ENCODE measurements around the gene WDPCP. TPM values are rescaled to one million over a fixed set of nuclear protein-coding genes. Genes with fewer than 3 reads are reported as not detected.

Gene WDPCP
- total RNA-seq, 4 donors from 2014 or later, result 7.2 to 47.3 (median 13.0) TPM

DNA sequence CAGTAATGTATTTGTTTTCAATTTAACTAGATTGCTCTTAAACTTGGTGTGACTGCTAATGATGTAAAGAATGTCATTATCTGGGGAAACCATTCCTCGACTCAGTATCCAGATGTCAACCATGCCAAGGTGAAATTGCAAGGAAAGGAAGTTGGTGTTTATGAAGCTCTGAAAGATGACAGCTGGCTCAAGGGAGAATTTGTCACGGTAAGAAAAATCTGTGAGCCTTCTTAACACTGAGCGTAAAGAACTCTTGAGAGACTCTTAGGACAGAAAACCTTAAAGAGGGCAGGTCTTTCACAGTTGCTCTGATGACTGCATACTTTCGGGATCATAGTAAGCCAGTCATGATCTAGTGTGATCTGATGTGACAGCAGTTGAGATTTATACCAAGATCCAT is 16.4 kb upstream of the WDPCP start:
- no peak for DNase-seq
- TF ChIP-seq, protein P1, sequence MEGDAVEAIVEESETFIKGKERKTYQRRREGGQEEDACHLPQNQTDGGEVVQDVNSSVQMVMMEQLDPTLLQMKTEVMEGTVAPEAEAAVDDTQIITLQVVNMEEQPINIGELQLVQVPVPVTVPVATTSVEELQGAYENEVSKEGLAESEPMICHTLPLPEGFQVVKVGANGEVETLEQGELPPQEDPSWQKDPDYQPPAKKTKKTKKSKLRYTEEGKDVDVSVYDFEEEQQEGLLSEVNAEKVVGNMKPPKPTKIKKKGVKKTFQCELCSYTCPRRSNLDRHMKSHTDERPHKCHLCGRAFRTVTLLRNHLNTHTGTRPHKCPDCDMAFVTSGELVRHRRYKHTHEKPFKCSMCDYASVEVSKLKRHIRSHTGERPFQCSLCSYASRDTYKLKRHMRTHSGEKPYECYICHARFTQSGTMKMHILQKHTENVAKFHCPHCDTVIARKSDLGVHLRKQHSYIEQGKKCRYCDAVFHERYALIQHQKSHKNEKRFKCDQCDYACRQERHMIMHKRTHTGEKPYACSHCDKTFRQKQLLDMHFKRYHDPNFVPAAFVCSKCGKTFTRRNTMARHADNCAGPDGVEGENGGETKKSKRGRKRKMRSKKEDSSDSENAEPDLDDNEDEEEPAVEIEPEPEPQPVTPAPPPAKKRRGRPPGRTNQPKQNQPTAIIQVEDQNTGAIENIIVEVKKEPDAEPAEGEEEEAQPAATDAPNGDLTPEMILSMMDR (IDR thresholded peaks at IDR 0.05 in 4 of 5, conservative IDR thresholded peaks at IDR 0.05 in 1 of 5), result no peak
- TF ChIP-seq POLR2A (IDR thresholded peaks at IDR 0.05), result no peak
- H3K27ac ChIP-seq, result no peak overlapping the region
- H3K4me3 ChIP-seq, result no peak overlapping the region
- in situ Hi-C loops (cut with MboI; ENCODE audit: low sequenced_read_pairs in 4 of 4) (no loop called here), intact Hi-C loops (cut with DNase I; ENCODE audit: low total_unique reads) (no loop called here)
- no peak for ATAC-seq
- H3K4me1 ChIP-seq, result no peaks in the 10 kb centered on the region
- no peaks in the 10 kb centered on the region for H3K9me3 ChIP-seq
- H3K27me3 ChIP-seq, result no peaks in the 10 kb centered on the region
- peaks cover 4 to 71% of the 10 kb centered on the region in 2 donors for H3K36me3 ChIP-seq

DNA sequence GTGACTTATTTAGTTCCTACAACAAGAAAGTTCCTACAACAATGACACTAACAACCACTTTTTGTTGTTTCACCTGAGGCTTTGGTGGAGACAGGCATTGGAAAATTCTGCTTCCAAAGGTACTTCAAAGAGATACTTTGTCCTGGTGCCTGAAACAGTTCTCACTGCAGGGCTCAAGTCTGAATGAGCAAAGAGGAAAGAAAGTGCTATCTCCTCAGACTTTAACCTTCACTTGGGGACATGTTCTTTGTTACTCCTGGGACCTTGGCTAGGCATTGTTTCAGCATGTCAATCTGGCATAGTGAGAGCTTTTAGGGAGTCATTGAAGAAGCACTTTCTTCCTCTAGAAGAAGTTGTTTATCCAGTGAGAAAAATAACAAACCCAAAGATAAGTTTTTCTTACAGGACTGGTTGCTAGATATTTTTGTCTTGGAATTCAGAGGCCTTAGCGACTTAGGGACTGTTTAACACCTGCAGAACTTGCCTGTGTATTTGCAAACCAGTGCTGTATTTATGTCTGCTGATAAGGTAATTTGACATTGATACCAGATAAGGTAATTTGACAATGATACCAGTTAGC is 12.7 kb upstream of the WDPCP start:
- no peak for DNase-seq
- no peak for ATAC-seq
- intact Hi-C loops (cut with DNase I; ENCODE audit: low total_unique reads) (no loop called here), in situ Hi-C loops (cut with MboI; ENCODE audit: low sequenced_read_pairs in 4 of 4) (no loop called here)
- no peak overlapping the region for H3K4me3 ChIP-seq
- no peaks in the 10 kb centered on the region for H3K27me3 ChIP-seq
- TF ChIP-seq POLR2A (IDR thresholded peaks at IDR 0.05), result no peak
- TF ChIP-seq, protein P1 (IDR thresholded peaks at IDR 0.05 in 4 of 5, conservative IDR thresholded peaks at IDR 0.05 in 1 of 5), result no peak
- H3K36me3 ChIP-seq, result peaks cover under 1 to 64% of the 10 kb centered on the region in 2 donors
- no peaks in the 10 kb centered on the region for H3K9me3 ChIP-seq
- H3K4me1 ChIP-seq, result peaks cover 0 to 8% of the 10 kb centered on the region in 2 donors
- peak overlapping the region in 3 of 4 donors; percentile 4 to 34 (median 6) for H3K27ac ChIP-seq

DNA sequence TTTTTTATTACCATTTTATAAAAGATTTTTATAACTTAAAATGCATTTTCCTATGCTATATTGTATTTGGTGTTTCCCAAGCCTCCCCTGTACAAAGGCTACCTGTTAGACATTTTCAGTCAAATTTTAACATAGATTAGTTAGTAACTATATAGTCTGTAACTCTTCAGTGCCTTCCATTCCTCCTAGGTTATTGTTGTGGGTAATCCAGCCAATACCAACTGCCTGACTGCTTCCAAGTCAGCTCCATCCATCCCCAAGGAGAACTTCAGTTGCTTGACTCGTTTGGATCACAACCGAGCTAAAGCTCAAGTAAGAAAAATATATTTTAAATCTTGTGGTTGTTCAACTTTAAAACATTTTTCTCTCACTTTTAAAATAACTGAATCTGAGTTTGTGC is 10.7 kb upstream of the WDPCP start:
- TF ChIP-seq POLR2A (IDR thresholded peaks at IDR 0.05), result no peak
- TF ChIP-seq, protein P1 (IDR thresholded peaks at IDR 0.05 in 4 of 5, conservative IDR thresholded peaks at IDR 0.05 in 1 of 5), result no peak
- Histone ChIP-seq H3K4me3 (no peak overlapping the region), H3K4me1 (peaks cover 18 to 25% of the 10 kb centered on the region in 2 donors), H3K9me3 (no peaks in the 10 kb centered on the region), H3K27ac (peak overlapping the region in 2 of 4 donors; percentile 0 to 15), H3K36me3 (peaks cover 0 to 49% of the 10 kb centered on the region in 2 donors), H3K27me3 (no peaks in the 10 kb centered on the region)
- in situ Hi-C loops (cut with MboI; ENCODE audit: low sequenced_read_pairs in 4 of 4) (loop anchor here in 1 of 4 donors (25.0 kb wide), 1 partner anchor 288 kb away; no protein-coding TSS in a partner anchor), intact Hi-C loops (cut with DNase I; ENCODE audit: low total_unique reads) (loop anchor here (10.0 kb wide), 1 partner anchor 416 kb away; the partner anchor contains the start of gene VPS54)
- DNase-seq, result no peak
- no peak for ATAC-seq

DNA sequence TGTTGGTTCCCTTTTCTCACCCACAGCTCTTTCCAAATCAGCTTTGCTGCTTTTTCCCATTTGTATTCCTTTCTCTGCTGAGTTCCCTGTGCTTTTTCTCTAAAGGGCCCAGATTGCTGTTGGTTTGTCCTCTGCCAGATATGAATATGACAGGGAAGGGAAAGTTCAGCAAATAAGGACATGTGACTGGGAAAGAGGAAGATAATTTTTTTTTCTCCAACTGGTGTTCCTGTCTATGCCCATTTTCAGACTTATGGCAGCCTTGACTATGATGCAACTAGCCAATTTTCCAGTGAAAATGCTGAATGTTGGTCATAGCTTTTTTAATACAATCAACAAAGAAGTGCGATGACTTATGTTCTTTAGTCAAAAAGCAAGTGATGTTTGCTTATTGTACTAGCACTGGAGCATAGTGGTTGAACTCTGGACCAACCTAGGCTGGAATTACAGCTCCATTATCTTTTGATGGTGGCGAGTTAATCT is 8.2 kb upstream of the WDPCP start:
- intact Hi-C loops (cut with DNase I; ENCODE audit: low total_unique reads), result loop anchor here (10.0 kb wide), 1 partner anchor 418 kb away; the partner anchor contains the start of gene VPS54

More for the DNA sequence above, 8.2 kb upstream of the WDPCP start:
- TF ChIP-seq, protein P1 (IDR thresholded peaks at IDR 0.05 in 4 of 5, conservative IDR thresholded peaks at IDR 0.05 in 1 of 5), result no peak
- TF ChIP-seq POLR2A (IDR thresholded peaks at IDR 0.05), result no peak
- H3K36me3 ChIP-seq, result peaks cover 0 to 29% of the 10 kb centered on the region in 2 donors
- peaks cover 43 to 49% of the 10 kb centered on the region in 2 donors for H3K4me1 ChIP-seq
- in situ Hi-C loops (cut with MboI; ENCODE audit: low sequenced_read_pairs in 4 of 4), result loop anchor here in 1 of 4 donors (25.0 kb wide), 1 partner anchor 291 kb away; no protein-coding TSS in a partner anchor
- H3K27me3 ChIP-seq, result no peaks in the 10 kb centered on the region
- peak overlapping the region in 2 of 4 donors; percentile 26 to 33 for H3K27ac ChIP-seq
- ATAC-seq, result no peak
- no peaks in the 10 kb centered on the region for H3K9me3 ChIP-seq
- no peak overlapping the region for H3K4me3 ChIP-seq
- no peak for DNase-seq

Measured in gastrocnemius medialis (tissue), 4 donors.